ENCODE results near the gene LYPD5.

LYPD5 gene

DNA sequence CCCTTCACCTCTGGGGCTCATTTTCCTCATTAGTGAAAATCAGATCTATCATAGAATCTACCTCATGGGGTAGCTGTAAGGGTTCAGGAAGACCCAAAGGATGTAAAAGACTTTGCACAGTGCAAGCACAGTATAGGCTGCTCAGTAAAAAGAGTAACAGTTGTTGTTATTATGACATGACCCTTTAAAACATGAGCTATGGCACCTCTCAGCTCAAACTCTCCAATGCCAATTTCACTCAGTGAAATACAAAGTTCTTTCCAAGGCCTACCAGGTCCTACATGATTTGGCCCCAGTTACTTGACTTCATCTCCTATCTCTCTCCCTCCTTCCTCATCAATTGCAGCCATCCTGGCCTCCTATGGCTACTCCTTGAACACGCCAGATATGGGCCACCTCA, 52.3 kb downstream of the LYPD5 start:
- no peak for DNase-seq

DNA sequence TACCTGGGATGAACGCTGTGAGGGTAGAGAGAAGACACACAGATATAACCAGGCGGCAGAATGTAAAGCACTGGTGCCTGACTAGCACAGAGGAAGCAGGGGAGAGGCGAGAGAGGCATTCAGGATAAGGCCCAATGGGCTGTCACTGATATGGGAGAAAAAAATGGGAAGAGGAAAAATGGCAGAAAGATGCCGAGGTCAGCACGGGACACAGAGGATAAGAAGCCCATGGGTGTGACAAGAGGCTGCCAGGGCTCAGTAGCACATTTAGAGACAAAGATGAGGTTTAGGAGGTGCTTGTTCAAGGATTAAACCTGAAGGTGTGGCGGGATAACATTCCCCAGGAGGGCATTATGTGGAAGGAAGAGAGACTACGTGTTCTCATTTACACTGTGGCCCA, 53.1 kb downstream of the LYPD5 start:
- no peak for DNase-seq

DNA sequence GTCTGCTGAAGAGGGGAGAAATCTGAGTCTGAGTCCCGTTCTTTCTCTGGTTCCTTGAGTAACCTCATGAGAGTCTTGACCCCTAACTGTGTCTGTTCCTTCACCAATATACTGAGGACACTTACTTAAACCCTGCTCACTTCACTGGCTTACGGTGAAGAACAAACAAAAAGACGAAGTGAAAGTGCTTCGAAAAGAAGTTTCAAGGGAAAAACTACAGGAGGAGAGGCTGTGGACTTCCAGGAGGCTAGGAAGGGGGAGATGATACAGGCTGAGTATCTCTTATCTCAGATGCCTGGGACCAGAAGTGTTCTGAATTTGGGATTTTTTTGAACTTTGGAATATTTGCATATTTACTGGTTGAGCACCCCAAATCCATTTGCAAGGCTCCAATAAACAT, 53.6 kb downstream of the LYPD5 start:
- no peak for DNase-seq

DNA sequence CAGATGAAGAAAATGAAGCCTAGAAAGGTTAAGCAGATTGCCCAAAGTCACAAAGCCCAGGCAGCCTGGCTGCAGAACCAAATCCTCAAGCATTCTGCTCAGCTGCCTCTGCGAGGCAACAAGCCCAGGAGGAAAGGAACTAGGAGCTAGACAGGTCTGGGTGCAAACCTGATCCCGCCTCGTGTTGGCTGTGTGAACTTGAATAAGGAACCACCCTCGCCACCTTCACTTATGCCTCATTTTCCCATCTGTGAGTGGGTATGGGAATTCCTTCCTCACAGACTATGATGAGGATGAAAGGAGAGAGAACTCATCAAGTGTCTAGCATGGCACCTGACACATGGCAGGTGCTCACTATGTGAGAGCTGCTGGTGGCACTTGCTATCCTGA, 54.0 kb downstream of the LYPD5 start:
- DNase-seq: no peak

DNA sequence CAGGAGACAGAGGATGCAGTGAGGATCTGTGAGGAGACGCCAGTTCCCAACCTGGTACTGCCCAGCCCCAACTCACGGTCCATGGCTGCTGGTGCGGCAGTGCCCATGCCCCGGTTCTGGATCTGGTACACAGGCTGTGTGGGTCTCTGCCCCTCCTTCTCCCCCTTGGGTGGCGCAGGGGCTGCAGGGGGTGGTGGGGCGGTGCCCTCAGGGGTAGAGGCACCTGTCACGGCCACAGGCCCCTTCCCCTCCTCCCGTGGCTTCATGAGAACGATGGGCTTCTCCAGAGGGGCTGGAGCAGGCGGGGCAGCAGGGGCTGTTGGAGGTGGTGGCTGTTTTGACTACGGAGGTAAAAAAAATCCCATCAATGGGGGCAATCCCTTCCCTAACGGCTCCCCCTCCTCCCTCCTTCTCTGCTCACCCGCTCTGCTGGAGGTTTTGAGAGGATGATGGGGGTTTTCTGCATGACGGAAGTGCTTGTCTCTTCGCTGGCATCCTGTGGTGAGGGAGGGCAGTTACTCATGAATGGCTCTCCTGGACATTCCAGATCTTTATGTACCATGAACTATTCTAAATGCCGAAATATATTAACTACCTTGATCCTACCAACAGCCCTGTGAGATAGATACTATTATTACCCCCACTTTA, 54.6 kb downstream of the LYPD5 start:
- no peak for DNase-seq

Data from stimulated activated CD4-positive, alpha-beta T cell treated with anti-CD3 and anti-CD28 coated beads, Interleukin-2, amount 100 ng/mL, for 48 hours (primary cell).